H1 (cell line): Measurements from ENCODE around the gene B3GALT4. TPM values are rescaled to one million over a fixed set of nuclear protein-coding genes. Genes with fewer than 3 reads are reported as not detected.

ENCODE experiments used
- CTCF ChIA-PET: fragments of 300-600 bp; sonication (Branson Sonifier 250); formaldehyde crosslinking; loops from one replicate; lab custom pipeline; 2021; ENCODE audit not compliant: partially characterized antibody; lab: Charles Lee
- POLR2A ChIA-PET: fragments of 300-600 bp; sonication (Branson Sonifier 250); formaldehyde crosslinking; loops from one replicate; lab custom pipeline; 2021; ENCODE audit warnings: inconsistent platforms; ENCODE audit not compliant: partially characterized antibody; lab: Charles Lee
- DNase-seq, 2 experiments: peaks; one replicate each; pipeline versions ENCODE4 v3.0.0 to v3.0.0-alpha.2; 2010 to 2022; ENCODE audit warnings: low spot score in 2 of 2, low read depth in 1 of 2, mixed read lengths in 1 of 2
- FAIRE-seq: peaks from 2 replicates; lab custom pipeline; 2011; peaks lifted over from hg19 to GRCh38; lab: Jason Lieb, UNC
- H2AFZ ChIP-seq: 2 replicates; pipeline ENCODE4 v1.8.1; 2012; ENCODE audit warnings: low read length, inconsistent platforms
- H2AK5ac ChIP-seq: 2 replicates; pipeline ENCODE4 v1.6.1; 2013; ENCODE audit warnings: low read depth, low read length
- H2BK120ac ChIP-seq: replicated peaks from 2 replicates; pipeline ENCODE3; 2013; ENCODE audit warnings: low read depth, low read length, inconsistent platforms
- H2BK12ac ChIP-seq: 2 replicates; pipeline ENCODE4 v1.6.1; 2013; ENCODE audit warnings: low read depth, low read length
- H2BK15ac ChIP-seq: 2 replicates; pipeline ENCODE4 v1.6.1; 2013; ENCODE audit warnings: low read length
- H2BK20ac ChIP-seq: 2 replicates; pipeline ENCODE4 v1.6.1; 2013; ENCODE audit warnings: low read length
- H2BK5ac ChIP-seq: 2 replicates; pipeline ENCODE4 v1.6.1; 2013; ENCODE audit warnings: low read depth, low read length
- H3K14ac ChIP-seq: 2 replicates; pipeline ENCODE4 v1.6.1; 2013; ENCODE audit warnings: inconsistent platforms; ENCODE audit not compliant: insufficient read length
- H3K18ac ChIP-seq: 2 replicates; pipeline ENCODE4 v1.6.1; 2013; ENCODE audit warnings: low read length; ENCODE audit errors: extremely low read depth
- H3K23ac ChIP-seq: 2 replicates; pipeline ENCODE4 v1.6.1; 2013; ENCODE audit warnings: inconsistent platforms; ENCODE audit not compliant: insufficient read length
- H3K23me2 ChIP-seq: 2 replicates; pipeline ENCODE4 v1.6.1; 2013; ENCODE audit warnings: low read depth, low read length
- H3K27ac ChIP-seq: 2 replicates; pipeline ENCODE4 v1.6.1; 2011; ENCODE audit warnings: low read depth, low read length, inconsistent platforms
- H3K27me3 ChIP-seq, 4 experiments: replicated peaks in 1 of 4; 1 replicate in 1 of 4; 2 replicates in 3 of 4; pipeline versions ENCODE4 v1.6.1 to v1.8.1; 2011 to 2013; ENCODE audit warnings: low read length in 3 of 4, mild to moderate bottlenecking in 3 of 4, inconsistent platforms in 2 of 4, mixed read lengths in 2 of 4, moderate library complexity in 1 of 4; ENCODE audit not compliant: control insufficient read depth in 3 of 4, insufficient read depth in 3 of 4; ENCODE audit errors: extremely low read depth in 1 of 4
- H3K36me3 ChIP-seq, 4 experiments: 2 replicates each; pipeline versions ENCODE4 v1.6.1 to v1.8.1; 2011 to 2013; ENCODE audit warnings: mild to moderate bottlenecking in 4 of 4, low read length in 3 of 4, moderate library complexity in 2 of 4, control low read depth in 1 of 4, inconsistent platforms in 1 of 4; ENCODE audit not compliant: insufficient read depth in 4 of 4, control insufficient read depth in 2 of 4
- H3K4ac ChIP-seq: replicated peaks from 2 replicates; pipeline ENCODE3; 2013; ENCODE audit warnings: low read length, low read depth, mixed read lengths, inconsistent platforms; ENCODE audit not compliant: insufficient read length
- H3K4me1 ChIP-seq, 4 experiments: replicated peaks in 1 of 4; 1 replicate in 1 of 4; 2 replicates in 3 of 4; pipeline versions ENCODE4 v1.6.1 to v1.8.1; 2011 to 2013; ENCODE audit warnings: low read length in 3 of 4, inconsistent platforms in 2 of 4, mixed read lengths in 1 of 4; ENCODE audit not compliant: insufficient read depth in 4 of 4, control insufficient read depth in 3 of 4
- H3K4me2 ChIP-seq, 2 experiments: 2 replicates each; pipeline versions ENCODE4 v1.6.1 to v1.8.1; 2011 to 2013; ENCODE audit warnings: low read depth in 2 of 2, low read length in 2 of 2, control low read depth in 1 of 2, inconsistent platforms in 1 of 2, mild to moderate bottlenecking in 1 of 2; ENCODE audit not compliant: insufficient read depth in 1 of 2
- H3K4me3 ChIP-seq, 4 experiments: fragments of 200-600, 300-600 bp in 1 of 4; sonication (generic), shearing (Covaris generic), sonication (Bioruptor Twin) in 1 of 4; 2 replicates each; pipeline versions ENCODE4 v1.5.1 to v1.8.1; 2011 to 2016; ENCODE audit warnings: low read length in 4 of 4, low read depth in 3 of 4, control low read depth in 2 of 4, inconsistent platforms in 2 of 4, mild to moderate bottlenecking in 2 of 4, mixed read lengths in 1 of 4, moderate library complexity in 1 of 4; ENCODE audit not compliant: insufficient read depth in 2 of 4; ENCODE audit errors: extremely low read depth in 1 of 4
- H3K56ac ChIP-seq: replicated peaks from 2 replicates; pipeline ENCODE3; 2013; ENCODE audit warnings: low read depth, mild to moderate bottlenecking, mixed read lengths, low read length, inconsistent platforms; ENCODE audit not compliant: insufficient read length
- H3K79me1 ChIP-seq: 2 replicates; pipeline ENCODE4 v1.6.1; 2013; ENCODE audit warnings: low read depth, low read length, control low read depth
- H3K79me2 ChIP-seq, 2 experiments: 2 replicates each; pipeline versions ENCODE4 v1.6.1 to v1.8.1; 2012 to 2013; ENCODE audit warnings: low read length in 2 of 2, mild to moderate bottlenecking in 2 of 2, inconsistent platforms in 1 of 2; ENCODE audit not compliant: insufficient read depth in 2 of 2, control insufficient read depth in 1 of 2
- H3K9ac ChIP-seq, 4 experiments: replicated peaks in 1 of 4; 1 replicate in 1 of 4; 2 replicates in 3 of 4; pipeline versions ENCODE4 v1.6.1 to v1.8.1; 2011 to 2013; ENCODE audit warnings: low read depth in 3 of 4, low read length in 3 of 4, control low read depth in 2 of 4, mild to moderate bottlenecking in 2 of 4, moderate library complexity in 2 of 4, inconsistent platforms in 1 of 4; ENCODE audit errors: extremely low read depth in 1 of 4
- H3K9me3 ChIP-seq, 2 experiments: 2 replicates each; pipeline versions ENCODE4 v1.6.1 to v1.8.1; 2012 to 2013; ENCODE audit warnings: mild to moderate bottlenecking in 2 of 2, moderate library complexity in 2 of 2, control low read depth in 1 of 2, inconsistent platforms in 1 of 2, low read depth in 1 of 2, low read length in 1 of 2, mixed read lengths in 1 of 2; ENCODE audit not compliant: insufficient read depth in 2 of 2
- H4K20me1 ChIP-seq, 2 experiments: replicated peaks in 1 of 2; 2 replicates each; pipeline versions ENCODE3 to v1.8.1; 2011 to 2013; ENCODE audit warnings: inconsistent platforms in 2 of 2, low read length in 2 of 2, mild to moderate bottlenecking in 1 of 2; ENCODE audit not compliant: insufficient read depth in 2 of 2, control insufficient read depth in 1 of 2
- H4K5ac ChIP-seq: 2 replicates; pipeline ENCODE4 v1.6.1; 2013; ENCODE audit warnings: low read length, low read depth, mixed read lengths, inconsistent platforms; ENCODE audit not compliant: insufficient read length
- H4K8ac ChIP-seq: 2 replicates; pipeline ENCODE4 v1.8.0; 2013; ENCODE audit warnings: mild to moderate bottlenecking, moderate library complexity, low read length, inconsistent platforms; ENCODE audit not compliant: insufficient read depth; ENCODE audit errors: extremely low read depth
- H4K91ac ChIP-seq: replicated peaks from 2 replicates; pipeline ENCODE3; 2013; ENCODE audit warnings: low read length, mixed read lengths, inconsistent platforms; ENCODE audit not compliant: insufficient read length
- CBX8 ChIP-seq: fragments of 300-800, 300-1000 bp; sonication (generic); IDR thresholded peaks from 2 replicates; pipeline ENCODE4 v1.7.1; 2016; ENCODE audit warnings: low read depth, low read length, borderline replicate concordance
- CEBPB ChIP-seq: IDR thresholded peaks from 2 replicates; pipeline ENCODE4 v1.6.1; 2012; ENCODE audit warnings: low read depth, low read length
- CHD2 ChIP-seq: IDR thresholded peaks from 2 replicates; pipeline ENCODE4 v1.6.1; 2012; ENCODE audit warnings: low read length, improper control_type of control experiment
- EZH2 ChIP-seq: fragments of 200-600 bp; sonication (generic); IDR thresholded peaks from 2 replicates; pipeline ENCODE4 v1.7.1; 2012; ENCODE audit warnings: low read depth, mild to moderate bottlenecking, moderate library complexity, low read length, inconsistent platforms; ENCODE audit not compliant: severe bottlenecking
- FOSL1 ChIP-seq: IDR thresholded peaks from 2 replicates; pipeline ENCODE4 v1.6.1; 2011; ENCODE audit warnings: mild to moderate bottlenecking, low read depth, low read length, moderate library complexity; ENCODE audit not compliant: insufficient read depth
- SIRT6 ChIP-seq: IDR thresholded peaks from one replicate; pipeline ENCODE4 v1.7.1; 2012; ENCODE audit warnings: low read length, inconsistent platforms
- SUZ12 ChIP-seq: fragments of 200-600 bp; sonication (generic); IDR thresholded peaks from 2 replicates; pipeline ENCODE4 v1.6.1; 2012; ENCODE audit warnings: mild to moderate bottlenecking, inconsistent platforms, low read length, moderate library complexity, mixed read lengths
- TCF12 ChIP-seq: IDR thresholded peaks from 2 replicates; pipeline ENCODE4 v1.6.1; 2011; ENCODE audit warnings: low read depth, mild to moderate bottlenecking, low read length
- polyA plus RNA-seq, 7 experiments: library from polyadenylated mRNA; depleted of rRNA in 3 of 7; stranded (reverse) in 5 of 7; unstranded in 2 of 7; fragments of >200 nt in 5 of 7; fragments of 200-250 nt in 2 of 7; gene quantifications; 1 replicate in 5 of 7; 2 replicates in 1 of 7; 4 replicates in 1 of 7; pipeline versions ENCODE4 v1.2.1 to v1.2.3, GENCODE V29; 2011 to 2013; ENCODE audit warnings: missing spikeins in 2 of 7, mixed read lengths in 2 of 7
- total RNA-seq: library from RNA; stranded (reverse); fragmentation: NEBNext Ultra II Directional; extraction: Animal tissue kit (Norgen Biotek cat#: 25700); gene quantifications from 2 replicates; pipeline ENCODE4 v1.2.1, GENCODE V29; 2021

The B3GALT4 gene
- total and polyA plus RNA-seq, 2 of the 8 experiments (the other 6 are each of a cell fraction or from before 2014, with no cell fraction given) = 2.2 to 3.0 TPM

- peaks cover 0 to 10% (median 7%) of the 10 kb centered on the region in 4 experiments; a peak in 4 of 7 replicates for H3K4me1 ChIP-seq
- H3K9me3 ChIP-seq = no peaks in the 10 kb centered on the region
- no peaks in the 10 kb centered on the region for H3K79me2 ChIP-seq
- ChIA-PET CTCF (interaction anchor here (7.9 kb wide), 1 partner anchor 17 kb away, joined by 107 read pairs; no protein-coding TSS in a partner anchor), POLR2A (interaction anchor here (0.7 to 3.9 kb wide), 3 partner anchors 18 to 209 kb away, joined by 3 to 25 read pairs (median 3); partner anchors contain the start of genes RPS18 and VPS52)
- no peak overlapping the region for H4K8ac ChIP-seq
- H2BK12ac ChIP-seq = no peak overlapping the region
- no peak overlapping the region for H3K18ac ChIP-seq
- H2BK20ac ChIP-seq = no peak overlapping the region
- H3K23me2 ChIP-seq = peaks cover 9% of the 10 kb centered on the region; the same call in 1 of the 2 replicates
- no peak overlapping the region for H3K56ac ChIP-seq
- no peak overlapping the region for H2AK5ac ChIP-seq
- H2BK5ac ChIP-seq = no peak overlapping the region
- H4K5ac ChIP-seq = no peak overlapping the region
- no peak overlapping the region for H2BK120ac ChIP-seq
- no peak overlapping the region for H3K14ac ChIP-seq
- H3K27me3 ChIP-seq = peaks cover 0 to 10% (median 5%) of the 10 kb centered on the region in 4 experiments; a peak in 3 of 7 replicates
- H2AFZ ChIP-seq = no peak overlapping the region
- no peaks in the 10 kb centered on the region for H3K79me1 ChIP-seq
- DNase-seq (no peak), FAIRE-seq (no peak)
- no peak overlapping the region for H3K4ac ChIP-seq
- H3K4me2 ChIP-seq = no peak overlapping the region
- no peak overlapping the region for H4K91ac ChIP-seq
- no peaks in the 10 kb centered on the region for H4K20me1 ChIP-seq
- no peak overlapping the region for H3K4me3 ChIP-seq
- peaks cover 0 to 2% (median 0%) of the 10 kb centered on the region in 4 experiments; a peak in 1 of 8 replicates for H3K36me3 ChIP-seq
- no peak overlapping the region for H3K23ac ChIP-seq
- H3K27ac ChIP-seq = no peak overlapping the region
- no peak overlapping the region for H2BK15ac ChIP-seq
- H3K9ac ChIP-seq = no peak overlapping the region
- no peak for TF ChIP-seq SUZ12
- TF ChIP-seq CEBPB = no peak
- no peak for TF ChIP-seq CHD2
- TF ChIP-seq CBX8 = no peak
- no peak for TF ChIP-seq TCF12
- TF ChIP-seq SIRT6 = no peak
- TF ChIP-seq FOSL1 = no peak
- TF ChIP-seq EZH2 = no peak
Observed at GRCh38 chr6:33252759-33253158, 24.2 kb upstream of the B3GALT4 start.
